Epithelial cell of esophagus (primary cell): ENCODE data around the gene ZNG1A.
A peak's percentile ranks its signal among the peaks of the same experiment; 100 is the strongest.
"Not testable (repeated sequence)": the region's sequence is repeated elsewhere in the genome, so short reads cannot be mapped to it uniquely, and the experiment has no call there.

Source experiments
- DNase-seq: peaks from one replicate; pipeline ENCODE4 v3.0.0; 2010; ENCODE audit warnings: low read depth
- H3K4me3 ChIP-seq: 2 replicates; pipeline ENCODE4 v1.5.1; 2011; ENCODE audit warnings: mild to moderate bottlenecking, low read length, control low read depth

The ZNG1A gene

DNA sequence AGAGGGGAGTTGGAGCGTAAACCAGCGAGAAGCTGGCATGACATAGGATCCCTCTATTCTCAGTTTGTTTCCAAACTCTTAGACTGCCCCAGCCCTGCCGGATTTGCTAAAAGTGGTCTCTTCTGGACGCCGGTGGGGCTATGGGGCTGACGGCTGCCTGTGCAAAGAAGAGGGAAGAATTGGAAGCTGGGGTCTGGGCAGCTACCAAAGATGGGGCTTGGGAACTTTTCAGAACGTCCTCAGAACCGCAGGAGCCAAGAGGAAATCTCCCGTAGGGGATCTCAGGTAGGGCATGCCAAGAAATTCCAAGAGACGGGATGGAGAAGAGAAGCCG is 63.8 kb downstream of the ZNG1A start:
- not testable (repeated sequence) for H3K4me3 ChIP-seq

DNA sequence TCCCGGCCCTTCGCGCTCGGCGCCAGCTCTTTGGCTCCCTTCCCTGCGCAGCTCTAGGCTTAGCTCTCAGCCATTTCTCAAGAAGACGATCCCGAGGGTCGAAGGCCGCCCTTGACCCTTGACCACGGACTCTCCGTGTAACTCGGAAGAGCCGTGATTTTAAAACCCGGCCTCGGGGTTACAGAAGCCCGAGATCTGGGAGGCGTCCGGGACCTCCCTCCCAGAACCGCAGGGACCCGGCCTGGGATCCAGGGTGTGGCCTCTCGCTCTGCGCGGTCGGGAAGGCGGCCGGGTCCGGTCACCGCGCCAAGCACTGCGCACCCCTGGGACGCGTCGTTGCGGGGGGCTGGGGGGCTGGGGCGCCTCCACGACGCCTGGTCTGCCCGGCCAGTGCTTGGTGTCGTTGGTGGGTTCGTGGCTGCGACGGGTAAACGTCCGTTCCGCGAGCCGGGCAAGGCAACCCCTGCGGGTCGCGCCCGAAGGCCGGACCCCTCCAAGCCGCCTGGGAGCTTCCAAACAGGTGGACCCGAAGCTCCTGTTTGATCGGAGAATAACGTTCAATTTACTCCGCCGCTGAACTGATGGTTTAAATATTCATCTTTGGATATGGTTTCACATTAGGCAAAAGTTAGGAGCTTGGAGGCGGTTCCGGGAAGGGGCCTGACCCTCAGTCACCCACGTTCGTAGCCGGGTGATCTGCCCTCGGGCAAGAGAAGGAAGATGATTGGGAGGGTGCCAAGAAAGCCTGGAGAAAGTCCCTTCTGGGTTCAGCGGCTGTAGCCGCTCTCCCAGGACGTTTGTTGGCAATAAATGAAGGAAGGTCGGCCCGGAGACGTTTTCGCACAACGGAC is 64.4 kb downstream of the ZNG1A start:
- not testable (repeated sequence) for DNase-seq
- peak overlapping the region; percentile 30 for H3K4me3 ChIP-seq

More for the DNA sequence above, 63.8 kb downstream of the ZNG1A start:
- DNase-seq: not testable (repeated sequence)

DNA sequence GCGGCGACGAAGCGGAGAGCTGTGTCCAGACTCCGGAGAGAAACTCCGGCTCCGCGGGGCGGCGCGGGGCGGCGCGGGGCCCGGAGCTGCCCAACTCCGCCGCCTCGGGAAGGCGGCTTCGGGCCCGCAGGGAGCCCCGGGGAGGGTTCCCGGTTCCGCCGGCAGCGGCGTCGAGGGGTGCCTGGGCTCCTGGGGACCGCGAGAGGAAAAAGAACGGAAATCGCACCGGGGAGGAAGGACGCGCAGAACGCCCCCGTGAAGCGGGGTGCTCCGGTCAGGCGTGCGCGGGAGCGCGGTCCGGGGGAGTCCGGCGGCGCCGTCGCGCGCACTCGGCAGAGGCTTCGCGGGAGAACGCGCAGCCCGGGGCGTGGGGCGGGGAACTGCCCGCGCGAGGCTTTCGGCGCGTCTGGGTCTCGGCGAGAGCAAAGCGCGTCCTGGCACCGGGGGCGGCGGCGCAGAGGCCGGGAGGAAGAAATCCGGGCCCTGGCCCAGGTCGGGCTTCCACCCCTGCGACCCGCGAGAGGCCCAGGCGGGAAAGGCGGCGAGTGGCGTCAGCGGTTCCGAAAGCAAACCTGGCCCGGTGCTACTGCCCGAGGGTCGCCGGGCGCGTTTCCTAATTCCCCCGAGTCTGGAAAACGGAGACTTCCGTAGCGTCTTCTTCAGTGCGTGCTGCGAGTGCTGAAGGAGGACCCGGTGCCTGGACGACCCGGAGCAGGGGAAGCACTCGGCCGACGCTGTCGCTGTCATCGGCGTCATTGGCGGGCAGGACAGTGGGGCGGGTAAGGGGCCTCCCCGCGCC is 65.2 kb downstream of the ZNG1A start:
- peak; percentile 15 for DNase-seq

DNA sequence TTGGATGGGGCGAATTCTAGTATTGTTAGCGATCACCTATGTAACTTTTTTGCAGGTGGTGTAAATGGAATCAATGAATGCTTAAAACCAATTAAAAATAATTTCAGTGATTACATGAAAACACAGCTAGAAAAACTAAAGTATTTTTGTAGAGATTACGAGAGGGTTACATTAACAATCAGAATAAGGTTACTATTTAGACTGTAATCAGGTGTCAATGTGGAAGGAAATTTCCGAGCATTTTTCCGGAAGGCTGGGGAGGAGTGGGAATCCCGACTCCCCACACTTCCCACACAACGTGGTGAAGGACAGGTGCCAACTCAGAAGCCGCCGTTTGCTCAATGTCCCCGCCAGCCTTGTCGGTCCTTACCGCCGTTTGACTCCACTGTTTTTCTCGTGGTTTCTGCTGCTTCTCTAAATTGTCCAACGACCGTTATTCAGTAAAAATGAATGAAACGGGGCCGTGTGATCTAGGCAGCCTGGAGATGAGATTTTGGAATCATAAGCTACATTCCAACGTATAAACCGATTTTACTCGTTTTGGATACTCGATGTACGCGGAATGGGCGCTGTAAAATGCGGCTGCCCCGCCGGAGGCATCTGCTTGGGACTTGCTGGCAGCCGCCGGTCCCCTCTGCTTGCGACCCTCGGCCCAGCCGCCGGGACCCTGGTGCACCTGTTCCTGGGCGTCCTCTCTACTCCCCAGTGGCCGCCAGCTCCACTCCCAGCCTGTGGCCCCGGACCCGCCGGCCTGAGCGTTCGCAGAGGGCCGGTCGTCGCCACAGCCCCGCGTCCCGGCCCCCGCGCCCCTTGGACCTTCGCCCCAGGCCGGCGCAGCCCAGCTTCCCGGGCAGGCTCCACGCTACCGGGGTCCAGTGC is 66.0 kb downstream of the ZNG1A start:
- DNase-seq, H3K4me3 ChIP-seq: not testable (repeated sequence)

More for the DNA sequence above, 65.2 kb downstream of the ZNG1A start:
- peak overlapping the region; percentile 30 for H3K4me3 ChIP-seq

DNA sequence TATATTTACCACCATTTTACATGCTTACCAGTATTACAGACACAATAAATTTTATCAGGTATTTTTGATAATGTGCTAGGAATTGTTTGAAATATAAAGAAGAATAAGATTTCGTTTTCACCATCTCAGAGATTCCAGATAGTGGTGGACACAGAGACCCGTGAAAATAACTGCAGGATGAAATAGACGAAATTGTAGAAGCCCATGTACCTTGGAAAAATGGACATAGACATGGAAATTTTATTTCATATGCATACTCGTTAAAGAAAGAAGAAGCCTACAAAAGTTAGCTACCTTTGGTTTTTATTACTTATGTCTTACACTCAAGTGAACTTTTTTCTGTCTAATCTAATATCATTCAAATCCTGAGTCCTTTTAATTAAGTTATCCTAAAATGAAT is 68.2 kb downstream of the ZNG1A start:
- not testable (repeated sequence) for H3K4me3 ChIP-seq, DNase-seq

DNA sequence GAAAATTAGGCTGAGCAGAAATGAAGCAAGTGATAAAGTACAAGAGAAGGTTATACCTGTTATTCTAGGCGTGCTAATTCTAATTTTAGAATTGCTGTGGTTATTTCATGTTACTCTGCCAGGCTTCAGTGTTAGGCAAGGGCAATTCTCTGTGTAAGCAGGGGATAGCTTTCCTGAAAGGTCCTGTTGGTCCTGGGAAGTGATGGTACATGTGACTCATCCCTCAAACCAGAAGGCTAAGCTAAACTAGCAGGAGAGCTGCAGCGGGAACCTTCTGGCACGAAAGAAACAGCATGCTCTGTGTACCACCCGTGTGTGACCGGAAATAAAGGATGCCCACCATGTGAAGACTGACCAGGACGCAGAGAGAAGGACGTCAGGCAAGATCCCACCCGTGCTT is 69.3 kb downstream of the ZNG1A start:
- H3K4me3 ChIP-seq, DNase-seq: not testable (repeated sequence)

DNA sequence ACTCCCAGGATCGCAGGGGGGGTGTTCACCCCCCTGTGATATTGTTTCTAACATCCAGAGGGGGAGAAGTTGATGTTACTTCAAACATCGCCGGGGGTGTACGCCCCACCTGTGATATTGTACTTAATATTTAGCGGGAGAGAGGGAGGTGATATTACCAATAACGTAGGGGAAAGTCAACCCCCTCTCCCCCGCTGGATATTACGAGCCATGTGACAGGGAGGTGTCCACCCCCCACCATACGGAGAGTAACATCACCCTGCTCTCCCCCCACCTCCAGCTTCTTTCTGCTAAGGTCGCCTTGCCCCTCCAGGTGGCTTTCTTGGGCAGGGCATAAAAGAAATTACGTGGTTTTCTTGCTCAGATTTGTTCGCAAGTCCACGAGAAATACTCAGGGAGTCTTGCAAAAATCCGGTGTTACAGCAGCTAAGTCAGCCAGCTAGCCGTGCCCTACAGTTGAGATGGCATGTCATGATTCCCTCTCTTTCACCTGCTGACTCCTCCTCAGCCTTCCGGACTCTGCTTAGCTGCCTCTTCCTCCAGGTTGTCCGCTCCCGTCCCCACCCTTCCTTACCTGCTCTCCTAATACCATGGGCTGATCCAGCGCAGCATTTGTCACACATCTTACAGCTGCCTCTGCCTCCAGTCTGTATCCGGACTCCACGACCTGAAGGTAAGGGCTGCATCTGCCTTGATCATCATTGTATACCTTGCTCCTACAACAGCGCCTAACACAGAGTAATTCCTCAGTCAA is 69.9 kb downstream of the ZNG1A start:
- H3K4me3 ChIP-seq, DNase-seq: not testable (repeated sequence)

DNA sequence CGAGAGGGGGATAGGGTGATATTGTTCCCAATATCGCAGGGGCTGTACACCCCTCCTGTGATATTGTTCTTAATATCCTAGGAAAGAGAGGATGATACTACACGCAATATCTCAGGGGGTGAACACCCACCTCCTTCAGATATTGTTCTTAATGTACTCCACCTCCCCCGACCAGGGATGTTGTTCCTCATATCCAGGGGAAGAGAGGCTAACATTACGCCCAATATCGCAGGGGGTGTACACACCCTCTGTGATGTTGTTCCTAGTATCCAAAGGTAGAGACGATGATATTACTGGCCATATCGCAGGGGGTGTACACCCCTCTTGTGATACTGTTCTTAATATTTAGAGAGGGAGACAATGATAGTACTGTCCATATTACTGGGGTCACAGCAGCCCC is 72.9 kb downstream of the ZNG1A start:
- H3K4me3 ChIP-seq, DNase-seq: not testable (repeated sequence)

DNA sequence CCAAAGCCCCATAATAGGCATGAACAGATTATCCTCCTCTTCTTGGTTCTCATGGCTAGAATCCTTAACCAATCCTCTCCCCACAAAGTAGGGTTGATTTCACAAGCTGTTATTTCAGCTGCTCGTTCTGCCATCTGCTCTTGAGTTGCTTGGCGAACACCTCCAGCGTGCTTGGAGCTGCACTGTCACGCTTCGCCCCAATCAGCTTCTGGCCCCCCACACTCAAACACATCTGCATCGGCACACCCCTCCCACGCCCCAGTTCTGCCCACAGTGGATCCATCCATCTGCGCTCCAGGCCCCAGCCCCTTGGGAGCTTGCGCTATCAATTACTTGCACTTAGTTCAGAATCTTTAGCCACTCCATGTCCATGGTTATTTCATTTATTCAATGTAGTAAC is 78.4 kb downstream of the ZNG1A start:
- not testable (repeated sequence) for DNase-seq, H3K4me3 ChIP-seq

DNA sequence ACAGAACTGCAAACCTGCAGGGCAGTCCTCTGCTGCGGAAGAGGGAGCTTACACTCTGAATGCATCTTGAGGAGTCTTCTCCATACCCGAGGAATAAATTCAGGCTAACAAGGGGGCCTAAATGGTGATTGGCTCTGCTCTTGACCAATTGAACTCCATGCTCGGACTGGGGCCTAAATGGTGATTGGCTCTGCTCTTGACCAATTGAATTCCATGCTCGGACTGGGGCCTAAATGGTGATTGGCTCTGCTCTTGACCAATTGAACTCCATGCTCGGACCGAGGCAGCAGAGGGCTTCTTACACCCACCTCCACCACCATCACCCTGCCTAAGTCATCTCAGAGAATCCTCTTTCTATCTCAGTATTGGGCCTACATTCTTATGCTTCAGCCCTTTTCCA is 79.0 kb downstream of the ZNG1A start:
- not testable (repeated sequence) for DNase-seq, H3K4me3 ChIP-seq

DNA sequence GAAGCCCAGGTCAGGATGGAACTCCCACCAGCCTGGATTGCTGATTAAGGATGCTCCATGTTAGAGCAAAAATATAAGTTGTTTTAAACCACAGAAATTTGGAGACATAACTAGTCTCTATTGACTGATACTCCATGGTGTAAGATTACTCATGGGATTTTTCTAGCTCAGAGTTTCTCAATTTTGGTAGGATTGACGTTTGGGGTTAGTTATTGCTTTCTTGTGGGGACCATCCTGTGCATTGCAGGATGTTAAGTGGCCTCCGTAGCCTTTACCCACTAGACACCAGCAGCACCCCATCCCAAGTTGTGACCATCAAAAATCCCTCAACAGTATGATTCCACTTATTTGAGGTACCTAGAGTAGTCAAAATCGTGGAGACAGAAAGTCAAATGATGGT is 80.1 kb downstream of the ZNG1A start:
- not testable (repeated sequence) for H3K4me3 ChIP-seq, DNase-seq

DNA sequence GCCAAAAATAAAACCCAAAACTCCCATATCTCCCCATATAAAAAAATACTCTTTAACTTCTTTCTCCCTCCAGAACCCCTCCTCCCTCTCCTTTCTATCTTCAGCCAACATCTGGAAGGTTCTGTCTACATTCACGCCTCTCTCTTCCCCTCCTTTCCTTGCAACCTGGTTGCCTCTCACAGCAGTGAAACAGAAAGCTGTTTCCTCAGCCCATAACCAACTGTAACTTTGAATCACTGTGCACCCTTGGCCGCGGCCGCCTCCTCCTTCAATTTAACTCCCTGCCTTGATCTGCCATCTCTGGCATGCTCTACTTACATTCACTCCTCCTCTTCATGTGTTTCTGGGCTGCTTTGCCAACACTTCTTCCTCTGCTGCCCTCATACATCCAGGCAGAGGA is 83.9 kb downstream of the ZNG1A start:
- not testable (repeated sequence) for DNase-seq, H3K4me3 ChIP-seq

DNA sequence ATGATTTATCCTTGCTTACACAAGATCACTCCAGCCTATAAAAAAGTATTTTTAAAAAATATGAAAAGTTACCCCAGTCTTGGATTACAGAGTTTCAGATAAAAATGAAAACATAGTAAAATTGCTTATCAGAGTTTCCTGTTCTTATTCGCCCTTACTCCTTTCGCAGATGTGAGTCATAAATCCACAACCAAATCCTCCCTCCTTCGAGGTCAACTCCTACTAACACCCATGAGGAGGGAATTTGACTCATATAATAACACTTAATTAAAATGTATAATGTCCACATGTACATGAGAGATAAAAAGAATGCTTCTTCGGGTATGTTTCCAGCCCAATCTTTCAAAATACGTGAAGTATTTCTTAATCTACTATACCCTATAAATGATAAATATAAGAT is 84.5 kb downstream of the ZNG1A start:
- H3K4me3 ChIP-seq, DNase-seq: not testable (repeated sequence)

DNA sequence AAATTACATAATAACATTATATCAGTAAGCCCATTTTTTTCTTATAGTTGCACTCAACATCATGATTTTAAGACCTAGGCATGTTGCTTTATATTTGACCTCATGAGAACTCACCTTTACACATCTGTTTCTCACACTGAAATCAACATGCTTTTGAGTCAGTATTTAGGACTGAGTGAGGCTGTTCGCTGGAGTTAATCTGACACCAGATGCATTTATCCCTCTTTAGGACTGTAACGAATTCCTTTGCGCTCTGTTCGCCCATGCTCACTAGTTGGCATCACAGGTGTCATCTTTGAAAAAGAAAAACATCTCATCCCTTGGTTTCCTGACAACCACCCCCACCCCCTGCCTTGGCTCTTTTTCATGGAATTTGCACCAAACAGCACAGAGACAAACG is 84.9 kb downstream of the ZNG1A start:
- not testable (repeated sequence) for H3K4me3 ChIP-seq, DNase-seq

DNA sequence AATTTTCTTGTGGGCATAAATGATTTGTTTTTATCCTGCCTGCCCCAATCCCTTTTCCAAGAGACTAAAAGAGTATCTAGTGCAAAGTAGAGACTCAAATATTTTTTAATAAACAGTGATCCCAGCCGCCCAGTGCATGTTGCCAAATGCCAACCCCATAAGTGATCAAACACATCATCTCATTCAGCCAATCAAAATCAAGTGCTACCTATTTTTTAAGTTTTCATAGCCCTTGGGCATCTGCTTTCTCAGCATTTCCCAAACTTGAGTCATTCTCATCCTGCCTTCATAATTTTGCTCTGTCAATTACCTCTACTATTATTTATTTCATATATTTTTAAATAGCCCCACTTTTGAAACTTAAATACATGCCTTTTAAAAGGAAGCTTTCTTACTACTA is 88.0 kb downstream of the ZNG1A start:
- not testable (repeated sequence) for DNase-seq, H3K4me3 ChIP-seq

DNA sequence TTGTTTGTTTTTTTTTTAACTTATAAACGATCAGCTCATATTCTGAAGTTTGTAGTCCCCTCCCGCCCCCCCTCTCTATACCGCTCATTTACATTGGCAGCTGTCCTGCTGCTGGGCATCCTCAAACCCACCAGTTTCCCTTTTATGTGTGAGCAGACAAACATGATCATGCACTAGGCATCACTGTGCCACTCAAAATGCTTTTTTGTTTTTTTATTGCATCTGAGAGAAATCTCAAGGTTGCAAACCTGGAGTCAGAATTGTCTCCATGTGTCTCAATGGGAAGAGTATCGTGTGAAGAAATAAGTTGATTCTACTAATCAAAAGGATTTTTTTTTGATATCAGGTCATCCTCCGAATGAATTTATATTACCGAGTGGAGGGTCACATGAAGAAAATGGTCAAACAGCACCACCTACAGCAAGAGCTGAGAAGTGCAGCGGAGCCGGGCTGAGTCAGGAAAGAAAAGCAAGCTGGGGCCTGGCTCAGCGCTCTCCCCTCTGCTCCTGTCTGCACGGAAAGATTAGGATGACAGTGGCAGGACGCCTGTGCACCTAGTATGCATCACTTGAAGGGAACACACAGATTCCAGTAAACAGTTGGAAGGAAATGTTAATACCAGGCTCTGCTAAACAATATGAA is 90.3 kb downstream of the ZNG1A start:
- H3K4me3 ChIP-seq, DNase-seq: not testable (repeated sequence)

DNA sequence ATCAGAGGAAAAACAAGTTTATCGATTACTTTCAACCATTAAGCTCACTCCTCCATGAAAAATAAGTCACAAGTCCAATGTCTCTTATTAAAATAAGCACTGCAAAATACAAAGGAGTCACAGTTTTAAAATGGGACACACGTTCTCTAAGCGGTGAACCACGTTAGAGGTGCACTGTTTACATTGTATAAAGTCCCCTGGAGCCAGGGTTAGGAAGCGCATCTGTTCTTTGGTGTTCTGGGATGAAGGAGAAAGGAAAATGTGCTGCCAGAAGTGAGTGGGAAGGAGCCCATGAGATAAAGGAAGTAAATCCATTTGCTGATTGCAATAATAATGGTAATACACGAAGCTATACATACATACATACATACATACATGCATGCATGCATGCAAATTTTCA is 91.0 kb downstream of the ZNG1A start:
- not testable (repeated sequence) for H3K4me3 ChIP-seq, DNase-seq

DNA sequence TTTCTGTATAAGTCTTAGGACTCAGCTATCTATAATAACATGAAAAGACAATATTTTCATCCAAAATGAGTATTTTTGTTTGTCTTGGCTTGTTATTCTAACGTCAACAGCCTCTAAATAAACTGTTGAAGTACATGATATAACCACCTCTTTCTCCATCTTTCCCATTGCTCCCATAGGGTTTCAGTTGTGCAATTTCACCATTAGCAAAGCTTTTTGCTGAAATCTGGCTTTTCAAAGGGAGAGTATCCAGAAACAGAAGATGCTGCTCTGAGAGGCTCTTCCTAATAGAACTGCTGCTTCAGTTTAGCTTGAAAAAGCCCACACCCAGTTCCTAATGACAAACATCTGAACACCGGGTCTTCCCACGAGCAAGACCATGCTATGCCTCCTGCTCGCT is 91.8 kb downstream of the ZNG1A start:
- not testable (repeated sequence) for DNase-seq, H3K4me3 ChIP-seq
